ENCODE results near the gene AFM.

Gene AFM

GRCh38 chr4:73435984-73436383 is 45.6 kb upstream of the AFM start, which contains the start of gene AFP:
AFP (plus strand) TSS chr4:73436221; CDS start chr4:73436263, 42 bp downstream.
- TF ChIP-seq, protein P1, sequence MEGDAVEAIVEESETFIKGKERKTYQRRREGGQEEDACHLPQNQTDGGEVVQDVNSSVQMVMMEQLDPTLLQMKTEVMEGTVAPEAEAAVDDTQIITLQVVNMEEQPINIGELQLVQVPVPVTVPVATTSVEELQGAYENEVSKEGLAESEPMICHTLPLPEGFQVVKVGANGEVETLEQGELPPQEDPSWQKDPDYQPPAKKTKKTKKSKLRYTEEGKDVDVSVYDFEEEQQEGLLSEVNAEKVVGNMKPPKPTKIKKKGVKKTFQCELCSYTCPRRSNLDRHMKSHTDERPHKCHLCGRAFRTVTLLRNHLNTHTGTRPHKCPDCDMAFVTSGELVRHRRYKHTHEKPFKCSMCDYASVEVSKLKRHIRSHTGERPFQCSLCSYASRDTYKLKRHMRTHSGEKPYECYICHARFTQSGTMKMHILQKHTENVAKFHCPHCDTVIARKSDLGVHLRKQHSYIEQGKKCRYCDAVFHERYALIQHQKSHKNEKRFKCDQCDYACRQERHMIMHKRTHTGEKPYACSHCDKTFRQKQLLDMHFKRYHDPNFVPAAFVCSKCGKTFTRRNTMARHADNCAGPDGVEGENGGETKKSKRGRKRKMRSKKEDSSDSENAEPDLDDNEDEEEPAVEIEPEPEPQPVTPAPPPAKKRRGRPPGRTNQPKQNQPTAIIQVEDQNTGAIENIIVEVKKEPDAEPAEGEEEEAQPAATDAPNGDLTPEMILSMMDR (IDR thresholded peaks at IDR 0.05): no peak
- Histone ChIP-seq H3K36me3 (no peaks in the 10 kb centered on the region), H3K9me3 (no peaks in the 10 kb centered on the region), H3K4me3 (ENCODE audit: low read depth in 1 of 2, low read length in 1 of 2) (no peak within 1 kb of the TSS), H3K4me1 (ENCODE audit: control insufficient read depth in 1 of 2, insufficient read depth in 1 of 2, low read depth in 1 of 2, low read length in 1 of 2) (no peaks in the 10 kb centered on the region), H3K27me3 (peaks cover 7% of the 10 kb centered on the region), H3K27ac (no peak within 1 kb of the TSS)

GRCh38 chr4:73436674-73437557 is 44.6 kb upstream of the AFM start:
- Histone ChIP-seq H3K27ac (no peak overlapping the region), H3K27me3 (peaks cover 7% of the 10 kb centered on the region), H3K36me3 (no peaks in the 10 kb centered on the region), H3K9me3 (no peaks in the 10 kb centered on the region), H3K4me1 (ENCODE audit: control insufficient read depth in 1 of 2, insufficient read depth in 1 of 2, low read depth in 1 of 2, low read length in 1 of 2) (no peaks in the 10 kb centered on the region), H3K4me3 (ENCODE audit: low read depth in 1 of 2, low read length in 1 of 2) (no peak overlapping the region)
- TF ChIP-seq, protein P1 (IDR thresholded peaks at IDR 0.05): no peak

DNA sequence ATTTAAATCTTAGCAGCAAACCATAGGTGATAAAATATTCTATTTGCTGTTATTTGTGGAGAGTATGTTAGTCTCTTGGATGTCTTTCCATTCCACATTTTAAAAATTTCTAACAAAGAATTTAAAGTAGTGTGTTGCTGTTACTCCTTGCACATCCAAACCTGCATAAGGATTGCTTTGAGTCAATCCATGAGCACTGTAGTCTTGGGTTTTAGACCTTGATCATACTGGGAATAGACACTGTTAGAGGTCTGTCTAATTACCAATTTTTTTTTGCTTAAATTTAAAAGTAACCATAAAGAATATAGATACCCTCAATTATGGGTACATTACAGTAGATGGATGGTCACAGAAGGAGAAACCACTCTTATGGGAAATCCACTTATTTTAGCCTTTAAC is 44.0 kb upstream of the AFM start:
- peaks cover 7% of the 10 kb centered on the region for H3K27me3 ChIP-seq
- H3K4me1 ChIP-seq (ENCODE audit: control insufficient read depth in 1 of 2, insufficient read depth in 1 of 2, low read depth in 1 of 2, low read length in 1 of 2): no peaks in the 10 kb centered on the region
- no peaks in the 10 kb centered on the region for H3K36me3 ChIP-seq
- TF ChIP-seq, protein P1 (IDR thresholded peaks at IDR 0.05): no peak
- H3K27ac ChIP-seq: no peak overlapping the region
- no peaks in the 10 kb centered on the region for H3K9me3 ChIP-seq
- H3K4me3 ChIP-seq (ENCODE audit: low read depth in 1 of 2, low read length in 1 of 2): no peak overlapping the region

DNA sequence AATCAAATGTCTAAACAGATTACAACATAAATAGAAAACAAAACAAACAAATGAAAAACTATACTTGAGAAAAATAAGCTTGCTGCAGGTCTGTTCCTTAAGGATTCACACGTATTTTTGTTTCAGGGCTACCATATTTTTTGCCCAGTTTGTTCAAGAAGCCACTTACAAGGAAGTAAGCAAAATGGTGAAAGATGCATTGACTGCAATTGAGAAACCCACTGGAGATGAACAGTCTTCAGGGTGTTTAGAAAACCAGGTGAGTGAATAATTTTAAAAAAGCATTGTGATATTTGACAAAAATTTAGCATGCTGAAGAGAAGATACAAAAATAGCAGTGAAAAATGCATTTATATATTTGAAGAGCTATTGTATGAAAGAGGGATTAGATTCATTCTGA is 43.5 kb upstream of the AFM start:
- H3K4me1 ChIP-seq (ENCODE audit: control insufficient read depth in 1 of 2, insufficient read depth in 1 of 2, low read depth in 1 of 2, low read length in 1 of 2): no peaks in the 10 kb centered on the region
- H3K27me3 ChIP-seq: peaks cover 7% of the 10 kb centered on the region
- H3K27ac ChIP-seq: no peak overlapping the region
- TF ChIP-seq, protein P1 (IDR thresholded peaks at IDR 0.05): no peak
- no peaks in the 10 kb centered on the region for H3K9me3 ChIP-seq
- H3K36me3 ChIP-seq: no peaks in the 10 kb centered on the region
- H3K4me3 ChIP-seq (ENCODE audit: low read depth in 1 of 2, low read length in 1 of 2): no peak overlapping the region

DNA sequence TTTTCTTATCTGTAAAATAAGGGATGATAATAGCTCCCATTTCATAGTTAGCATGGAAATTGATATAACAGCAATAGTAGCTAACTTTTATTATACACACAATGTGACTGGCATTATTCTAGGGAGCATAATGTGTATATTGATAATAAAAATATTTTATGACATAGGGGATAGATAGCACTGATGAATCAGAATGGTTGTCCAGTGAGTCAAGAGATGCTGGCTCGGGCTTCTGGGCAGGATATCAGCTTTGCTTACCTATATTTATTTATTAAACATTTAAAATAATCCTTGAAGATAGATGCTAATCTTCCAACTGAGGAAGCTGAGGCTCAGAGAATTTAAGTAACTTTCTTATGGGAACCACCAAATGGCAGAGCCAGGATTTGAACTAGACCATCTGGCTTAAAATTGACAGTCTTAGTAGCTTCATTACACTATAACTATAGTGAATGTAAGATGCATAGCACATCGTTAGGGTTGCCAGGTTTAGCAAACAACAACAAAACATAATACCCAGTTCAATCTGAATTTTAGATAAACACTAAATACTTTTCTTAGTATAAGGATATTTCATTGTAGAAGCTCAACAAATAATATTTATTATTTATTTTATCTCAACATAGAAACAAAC is 42.8 kb upstream of the AFM start:
- TF ChIP-seq, protein P1 (IDR thresholded peaks at IDR 0.05): no peak
- no peaks in the 10 kb centered on the region for H3K4me1 ChIP-seq (ENCODE audit: control insufficient read depth in 1 of 2, insufficient read depth in 1 of 2, low read depth in 1 of 2, low read length in 1 of 2)
- H3K4me3 ChIP-seq (ENCODE audit: low read depth in 1 of 2, low read length in 1 of 2): no peak overlapping the region
- H3K9me3 ChIP-seq: no peaks in the 10 kb centered on the region
- no peak overlapping the region for H3K27ac ChIP-seq
- no peaks in the 10 kb centered on the region for H3K36me3 ChIP-seq
- H3K27me3 ChIP-seq: peaks cover 7% of the 10 kb centered on the region
